Fibroblast of skin of left biceps (primary cell): ENCODE measurements around the gene CRHR1.

Experiments
- DNase-seq, 2 experiments: peaks; one replicate each; pipeline ENCODE4 v3.0.0-alpha.2; 2013; ENCODE audit warnings: low read depth in 2 of 2

CRHR1 gene

DNA sequence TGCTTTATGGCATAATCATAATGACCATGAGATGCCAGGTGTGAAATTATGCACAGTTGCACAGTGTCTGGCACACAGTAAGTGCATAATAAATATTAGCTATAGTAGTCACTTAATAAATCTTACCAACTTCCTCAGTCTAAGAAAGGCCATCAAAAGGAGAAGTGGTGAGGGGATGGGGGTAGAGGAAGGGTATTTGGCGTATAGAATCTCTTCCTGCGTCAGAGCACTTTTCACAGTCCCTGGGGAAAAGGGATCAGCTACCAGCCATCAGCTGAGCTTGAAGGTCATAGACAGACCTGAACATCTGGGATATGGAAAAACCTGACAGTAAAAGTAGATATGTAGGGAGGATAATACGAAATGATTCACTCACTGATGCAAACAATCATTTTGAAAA is 5.8 kb downstream of the CRHR1 start:
- DNase-seq: no peak

DNA sequence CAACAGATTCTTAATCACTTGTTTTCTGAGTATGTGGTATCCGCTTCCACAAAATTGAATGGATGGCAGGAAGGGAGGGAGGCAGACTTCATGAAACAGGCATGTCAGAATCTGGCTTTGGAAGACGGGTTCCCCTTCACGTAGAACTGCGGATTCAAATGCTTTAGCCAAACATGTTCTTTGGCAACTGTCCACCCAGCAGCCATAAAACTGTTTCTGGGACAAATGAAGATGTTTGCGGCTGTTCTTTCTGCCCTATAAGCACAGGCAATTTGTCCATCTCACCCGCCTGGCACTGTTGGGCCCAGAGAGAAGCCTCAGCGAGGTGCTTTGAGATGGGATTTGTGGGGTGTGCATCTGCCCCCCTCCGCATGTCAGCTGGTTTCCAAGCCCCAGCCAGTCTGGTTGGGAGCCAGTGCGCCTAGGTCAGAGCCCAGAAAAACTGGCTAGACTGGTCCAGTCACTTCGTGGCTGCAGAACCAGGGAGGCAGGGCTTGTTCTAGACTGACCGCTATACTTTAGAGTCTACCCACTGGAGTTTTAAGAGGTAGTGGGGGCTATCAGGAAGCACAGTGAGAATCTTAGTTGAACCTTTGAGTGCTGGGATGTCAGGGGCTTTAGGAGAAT is 6.3 kb downstream of the CRHR1 start:
- DNase-seq: no peak

DNA sequence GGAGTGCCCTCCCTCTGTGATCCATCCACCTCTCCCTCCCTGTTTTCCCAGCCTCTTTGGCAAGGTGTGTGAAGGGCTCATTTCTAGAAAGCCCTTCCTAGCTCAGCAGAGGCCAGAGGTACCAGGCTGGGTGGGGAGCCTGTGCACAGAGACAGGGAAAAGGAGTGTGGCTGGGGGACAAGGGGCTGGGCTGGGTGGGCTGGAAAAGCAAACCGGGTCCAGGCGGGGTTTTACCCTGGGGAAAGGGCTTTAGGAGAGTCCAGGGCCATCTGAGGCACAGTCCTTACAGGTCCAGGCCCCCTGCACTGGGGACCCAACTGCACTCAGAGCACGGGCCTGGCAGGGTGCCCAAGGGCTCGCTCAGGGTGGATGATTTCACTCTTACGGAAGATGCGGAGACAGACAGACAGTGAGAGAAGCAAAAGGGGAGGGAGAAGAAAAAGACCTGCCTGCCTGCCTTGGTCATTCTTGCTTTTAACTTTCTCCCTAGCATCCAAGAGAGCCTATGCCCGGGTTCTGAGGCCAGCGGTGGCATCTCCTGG is 7.0 kb downstream of the CRHR1 start:
- DNase-seq: no peak

DNA sequence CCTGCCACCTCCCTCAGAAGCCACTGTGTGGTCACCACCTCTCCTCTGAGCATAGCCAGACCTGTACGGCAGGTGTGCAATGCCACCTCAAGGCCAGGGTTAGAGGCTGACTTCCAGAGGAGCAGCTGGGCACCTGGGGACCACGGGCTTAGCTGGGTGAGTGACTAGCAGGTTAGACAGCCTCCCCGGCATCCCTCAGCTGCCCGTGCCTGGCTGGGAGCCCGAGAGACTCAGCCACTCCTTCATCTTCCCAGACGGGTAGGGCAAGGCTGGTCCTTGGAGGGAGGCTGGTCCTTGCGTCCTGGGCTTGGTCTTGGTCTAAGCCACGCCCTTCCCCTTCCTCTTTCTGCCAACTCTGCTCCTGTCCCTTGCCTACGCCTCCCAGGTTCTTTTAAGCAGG is 7.8 kb downstream of the CRHR1 start:
- no peak for DNase-seq

DNA sequence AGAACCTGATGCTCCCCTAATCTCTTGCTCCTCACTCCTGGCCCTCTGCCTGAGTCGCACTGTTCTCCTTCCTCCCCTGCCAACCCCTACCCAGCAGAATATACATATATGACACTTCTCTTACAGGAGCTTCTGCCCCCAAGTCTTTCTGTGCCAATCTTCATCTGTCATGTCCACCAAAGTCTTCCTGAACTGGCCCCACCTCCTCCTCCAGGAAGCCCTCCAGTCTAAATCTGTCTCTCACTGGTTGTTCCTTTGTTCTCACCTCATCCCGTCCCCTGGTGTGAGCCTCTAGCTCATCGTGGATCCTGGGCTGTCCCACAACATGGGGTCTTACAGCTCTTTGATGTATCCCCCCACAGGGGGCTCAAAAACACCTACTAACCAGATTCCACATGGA is 8.3 kb downstream of the CRHR1 start:
- no peak for DNase-seq

DNA sequence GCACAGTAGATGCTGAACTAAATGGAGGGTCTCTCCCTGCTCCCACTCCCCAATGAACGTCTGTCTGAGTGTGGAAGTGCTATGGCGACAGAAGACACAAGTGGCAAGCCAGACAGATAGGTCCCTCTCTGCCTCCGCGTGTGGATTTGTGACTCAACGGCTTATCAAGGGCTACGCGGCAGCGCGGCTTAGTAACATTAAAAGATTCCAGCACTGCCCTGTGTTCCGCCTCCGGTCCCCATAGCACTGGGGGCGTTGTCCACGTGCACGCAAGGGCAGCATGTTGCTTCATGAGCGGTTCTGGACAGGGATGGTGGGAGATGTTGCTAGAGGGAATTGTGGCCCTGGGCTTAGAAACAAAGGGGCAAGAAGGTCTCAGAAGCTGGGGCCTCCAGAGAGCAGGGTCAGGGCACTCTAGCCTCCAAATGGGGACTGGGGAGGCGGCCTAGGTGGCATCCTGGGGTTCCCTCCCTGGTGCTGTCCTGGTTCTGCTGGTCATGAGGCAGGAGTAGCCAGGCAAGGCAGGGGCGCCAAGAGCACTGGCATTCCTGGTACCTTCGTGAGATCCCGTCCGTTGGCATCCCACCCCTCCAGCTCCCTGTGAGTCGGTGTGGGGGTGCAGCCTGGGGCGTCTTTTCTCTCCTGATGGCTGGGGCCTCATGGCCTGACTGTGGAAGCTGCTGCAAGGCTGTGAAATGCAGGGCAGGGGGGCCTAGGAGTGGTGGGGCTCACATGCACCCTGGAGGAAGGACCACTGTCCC is 9.1 kb downstream of the CRHR1 start:
- no peak for DNase-seq

DNA sequence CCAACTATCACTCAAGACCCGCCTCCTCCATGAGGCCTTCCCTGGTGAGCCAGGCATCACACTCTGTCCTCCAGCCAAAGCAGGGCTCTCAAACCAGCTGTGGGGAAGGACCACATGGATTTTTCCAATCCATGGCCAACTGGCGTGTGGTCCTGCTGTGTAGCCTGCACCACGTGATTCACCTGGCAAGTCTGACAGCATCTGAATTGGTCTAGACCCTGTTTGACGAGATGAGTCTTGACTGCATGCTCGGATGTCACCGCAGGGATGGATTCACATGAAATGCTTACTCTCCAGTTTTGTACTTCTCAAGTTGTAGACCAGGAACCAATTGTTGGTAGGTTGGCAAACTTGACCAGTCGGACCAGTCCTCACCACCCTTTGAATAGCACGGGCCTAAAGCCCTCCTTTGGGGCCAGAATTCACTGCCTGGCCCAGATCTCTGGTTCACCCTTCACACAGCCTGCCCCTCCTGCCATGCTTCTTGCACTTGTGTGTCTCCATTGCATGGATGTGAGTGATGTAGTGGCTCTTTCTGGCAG is 9.9 kb downstream of the CRHR1 start:
- DNase-seq: no peak

DNA sequence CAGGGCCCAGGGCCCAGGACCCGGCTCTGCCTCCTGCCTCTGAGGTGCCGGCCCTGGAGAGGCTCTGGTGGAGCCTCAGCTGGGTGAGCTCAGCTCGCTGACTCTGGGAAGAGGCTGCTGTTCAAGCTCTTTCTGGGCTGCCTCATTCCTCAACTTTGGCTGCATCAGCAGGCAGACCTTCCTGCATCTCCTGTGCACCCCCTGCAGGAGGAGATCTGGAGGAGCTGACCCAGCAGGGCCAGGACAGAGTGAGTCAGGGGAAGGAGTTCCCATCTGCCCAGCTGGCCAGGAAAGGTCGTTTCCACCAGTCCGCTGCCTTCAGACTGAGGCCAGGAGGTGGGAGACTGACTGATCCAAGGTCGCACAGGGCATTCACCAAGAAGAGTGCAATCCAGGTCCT is 10.7 kb downstream of the CRHR1 start:
- no peak for DNase-seq

DNA sequence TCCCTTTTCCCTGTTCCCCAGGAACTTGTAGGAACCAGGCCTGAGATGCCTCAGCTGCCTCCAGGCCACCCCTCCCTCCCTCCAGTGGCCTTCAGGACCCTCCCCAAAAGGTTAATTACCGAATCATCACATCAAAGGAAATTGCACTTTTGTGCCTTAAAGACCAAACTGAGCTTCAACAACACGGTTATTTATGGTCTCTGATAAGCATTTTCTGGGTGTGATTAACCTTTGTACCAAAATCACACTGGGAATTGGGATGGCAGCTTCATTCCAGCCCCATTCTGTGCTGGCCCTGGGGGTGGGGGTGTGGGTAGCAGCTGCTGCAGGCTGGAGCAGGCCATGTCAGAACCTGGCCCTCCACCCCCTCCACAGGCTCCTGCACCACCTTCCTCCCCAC is 16.7 kb downstream of the CRHR1 start:
- no peak for DNase-seq

DNA sequence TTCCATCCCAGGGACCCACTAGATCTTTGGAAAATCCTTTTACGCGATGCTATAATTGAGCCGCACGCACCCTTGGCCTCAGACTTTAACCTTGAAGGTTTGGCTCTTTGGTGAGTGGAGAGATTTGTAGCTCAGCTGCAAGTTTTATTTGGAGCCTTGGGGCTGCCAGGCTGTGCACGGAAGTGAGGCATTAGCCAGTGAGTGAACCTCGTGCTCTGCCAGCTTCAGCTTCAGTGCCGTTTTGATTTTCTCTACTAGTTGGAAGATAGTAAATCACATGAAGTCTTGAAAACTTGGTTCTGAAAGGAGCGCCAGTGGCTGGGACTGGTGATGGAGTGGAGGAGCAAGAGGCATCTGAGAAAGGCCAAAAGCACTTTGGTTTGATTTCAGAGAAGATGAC is 17.3 kb downstream of the CRHR1 start:
- DNase-seq: no peak

DNA sequence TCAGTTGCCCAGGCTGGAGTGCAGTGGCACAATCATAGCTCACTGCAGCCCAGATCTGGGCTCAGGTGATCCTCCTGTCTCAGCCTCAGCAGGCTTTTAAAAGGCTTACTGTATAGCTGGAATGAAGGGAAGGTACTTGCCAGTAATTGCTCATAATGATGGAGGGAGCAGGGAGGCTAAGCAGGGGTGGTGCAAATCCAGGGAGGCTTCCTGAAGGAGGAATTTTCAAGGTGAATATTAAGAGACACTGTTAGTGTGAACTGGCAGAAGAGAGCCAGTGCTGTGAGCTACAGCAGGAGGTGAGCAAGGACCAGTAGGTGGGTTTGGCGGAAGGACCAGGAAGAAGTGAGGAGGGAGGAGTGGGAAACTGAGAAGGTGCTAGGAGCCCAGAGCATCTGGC is 24.7 kb downstream of the CRHR1 start:
- no peak for DNase-seq

DNA sequence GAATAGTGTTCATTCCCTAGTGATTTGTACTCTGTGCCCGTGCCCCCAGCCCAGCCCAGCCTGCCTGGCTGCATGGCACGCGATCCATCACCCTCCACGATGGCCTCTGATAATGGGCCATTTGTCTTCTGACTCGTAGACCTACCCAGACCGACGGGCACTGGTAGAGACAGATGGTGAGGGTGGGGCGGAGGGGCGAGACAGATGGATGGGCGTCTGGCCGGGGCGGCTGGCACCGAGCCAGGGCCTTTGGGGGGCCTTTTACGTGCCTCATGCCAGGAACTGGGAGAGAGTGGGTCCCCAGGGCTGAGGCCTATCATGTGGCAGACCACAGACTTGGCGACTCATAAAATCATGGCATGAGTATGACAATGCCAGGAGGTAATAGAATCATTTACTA is 25.4 kb downstream of the CRHR1 start:
- no peak for DNase-seq

DNA sequence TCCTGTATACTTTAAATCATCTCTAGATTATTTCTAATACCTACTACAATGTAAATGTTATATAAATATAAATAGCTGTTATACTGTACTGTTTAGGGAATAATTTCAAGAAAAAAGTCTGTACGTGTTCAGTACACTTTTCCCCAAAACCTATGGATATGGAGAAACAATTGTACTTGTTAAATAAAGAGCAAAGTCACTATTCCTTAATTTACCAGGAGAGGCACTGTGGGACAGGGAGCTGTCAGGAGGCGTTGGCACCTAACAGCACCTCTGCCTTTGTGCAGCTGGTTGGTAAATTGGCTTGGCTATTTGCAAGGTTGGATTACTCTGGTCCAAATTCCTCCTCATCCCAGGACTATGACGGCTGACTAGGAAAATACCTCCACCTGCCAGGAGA is 28.0 kb downstream of the CRHR1 start:
- DNase-seq: no peak

DNA sequence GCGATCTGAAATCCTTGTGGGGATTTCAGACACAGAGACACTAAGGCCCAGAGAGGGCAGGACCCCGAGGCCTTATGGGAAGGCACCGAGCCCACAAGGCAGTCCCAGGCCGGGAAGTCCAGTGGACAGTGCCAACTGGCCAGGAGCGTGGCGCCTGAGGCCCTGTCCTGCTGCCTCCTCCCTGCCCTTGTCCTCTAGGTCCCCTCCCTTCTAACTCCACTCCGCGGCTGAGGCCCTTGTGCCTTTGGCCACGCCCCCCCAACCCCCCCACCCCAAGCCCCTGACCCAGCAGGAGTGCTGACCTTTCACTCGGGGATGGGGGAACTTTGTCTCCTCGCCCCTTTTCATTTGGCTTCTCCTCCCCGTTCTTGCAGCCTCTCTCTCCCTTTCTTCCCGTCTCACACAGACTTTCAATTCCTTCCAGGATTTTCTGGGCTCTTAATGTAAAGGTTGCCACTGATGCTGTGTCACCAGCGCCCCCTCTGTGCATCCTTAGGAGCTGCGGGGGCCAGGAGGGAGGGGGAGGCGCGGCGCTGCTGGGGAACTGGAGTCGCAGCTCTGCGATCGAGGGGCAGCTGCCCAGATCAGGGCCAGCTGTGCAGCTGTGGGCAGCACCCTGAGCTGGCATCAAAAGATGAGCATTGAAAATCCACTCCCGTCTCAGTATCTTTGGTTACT is 29.1 kb downstream of the CRHR1 start:
- DNase-seq: no peak

DNA sequence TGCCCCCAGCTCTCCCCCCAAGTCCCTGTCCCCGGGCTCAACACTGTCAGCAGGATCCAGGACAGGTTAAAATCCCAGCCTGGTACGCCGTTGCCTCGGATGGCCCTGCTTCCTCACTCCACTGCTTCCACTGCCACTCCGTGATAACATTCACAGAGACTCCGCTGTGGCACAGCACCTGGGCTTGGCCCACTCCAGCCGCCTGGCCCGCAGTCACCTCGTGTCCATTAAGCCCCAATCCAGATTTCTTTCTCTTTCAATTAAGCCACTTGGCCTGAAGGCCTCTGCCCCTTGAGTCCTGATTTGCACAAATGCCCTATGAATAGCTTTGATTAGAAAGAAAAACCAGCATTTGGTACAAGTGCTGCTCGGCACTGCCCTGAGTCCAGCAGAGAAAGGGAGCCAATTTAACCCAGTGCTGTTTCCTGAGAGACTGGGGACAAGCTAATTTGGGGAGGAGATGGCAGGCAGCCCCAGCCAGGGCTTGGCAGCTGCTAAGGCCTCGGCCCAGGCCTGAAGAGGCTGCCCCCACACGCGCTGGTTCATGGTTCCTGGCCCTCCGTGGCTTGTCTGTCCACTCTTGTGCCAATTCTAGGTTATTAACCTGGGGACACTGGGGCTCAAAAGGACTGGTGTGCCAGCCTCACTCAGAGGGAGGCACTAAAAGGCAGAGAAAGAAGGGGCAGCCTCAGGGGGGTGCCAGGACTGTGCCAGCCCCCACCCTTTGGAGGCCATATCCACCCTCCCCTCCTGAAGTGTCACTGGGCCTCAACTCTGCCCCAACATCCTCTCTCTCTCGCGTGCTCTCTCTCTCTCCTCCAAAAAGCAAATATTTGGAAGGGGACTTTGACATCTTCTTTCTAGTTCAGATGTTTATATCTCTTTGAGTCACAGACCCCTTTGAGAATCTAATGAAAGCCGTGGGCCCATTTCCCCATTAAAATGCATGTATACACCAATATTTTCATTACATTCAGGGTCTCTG is 30.8 kb downstream of the CRHR1 start:
- DNase-seq: no peak

DNA sequence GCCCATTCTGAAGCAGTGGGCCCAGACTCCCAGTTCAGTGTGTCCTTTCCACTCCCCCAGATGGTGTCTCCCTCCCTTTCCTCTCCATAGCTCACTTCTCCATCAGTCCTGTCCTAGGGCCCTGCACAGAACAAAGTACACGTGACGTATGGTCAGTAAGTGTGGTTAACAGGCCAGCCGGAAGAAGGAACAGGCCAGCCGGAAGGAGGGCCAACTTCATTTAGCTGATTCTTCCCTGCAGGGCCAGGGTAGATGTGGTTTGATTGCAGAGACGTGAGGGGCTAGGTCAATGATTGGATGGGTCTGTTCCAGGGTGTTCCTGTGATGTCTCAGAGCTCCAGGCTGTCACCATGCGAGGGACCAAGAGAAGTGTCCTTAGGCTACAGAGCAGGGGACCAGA is 31.6 kb downstream of the CRHR1 start:
- DNase-seq: no peak

DNA sequence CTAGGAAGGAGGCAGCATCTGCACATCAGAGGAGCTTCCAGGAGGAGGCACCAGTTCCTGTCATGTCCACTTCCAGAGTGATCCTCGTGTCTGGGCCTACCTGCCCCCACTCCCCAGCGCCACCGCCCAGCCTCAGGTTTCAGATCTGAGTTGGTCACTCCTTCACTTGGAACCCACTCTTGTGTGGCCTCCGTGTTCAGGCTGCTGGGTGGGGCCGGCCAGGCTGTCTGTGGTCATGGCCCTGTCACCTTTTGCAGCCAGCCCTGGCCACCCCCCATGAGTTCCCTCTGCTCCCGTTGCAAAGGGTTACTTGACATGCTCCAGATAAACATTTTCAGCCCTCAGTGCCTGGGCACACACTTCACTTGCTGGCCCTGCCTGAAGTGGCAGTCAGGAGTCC is 33.9 kb downstream of the CRHR1 start:
- DNase-seq: no peak

DNA sequence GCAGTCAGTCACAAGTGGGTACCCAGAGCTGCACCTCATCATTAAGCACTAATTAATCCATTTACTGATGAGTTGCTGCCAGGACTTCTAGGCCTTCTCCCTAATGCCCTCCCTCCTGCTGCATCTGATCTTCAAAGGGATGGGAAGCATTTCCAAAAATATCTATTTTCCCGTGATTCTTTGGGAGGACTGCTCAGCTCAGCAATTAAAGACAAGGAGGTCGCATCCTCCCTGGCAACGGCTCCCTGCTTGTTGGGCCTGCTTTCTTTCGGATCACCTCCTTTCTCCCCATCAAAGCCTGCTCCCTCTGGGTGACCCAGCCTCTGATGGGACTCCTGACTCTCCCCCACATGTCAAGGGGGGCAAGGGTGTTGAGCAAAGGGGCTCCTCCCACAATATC is 34.6 kb downstream of the CRHR1 start:
- no peak for DNase-seq

DNA sequence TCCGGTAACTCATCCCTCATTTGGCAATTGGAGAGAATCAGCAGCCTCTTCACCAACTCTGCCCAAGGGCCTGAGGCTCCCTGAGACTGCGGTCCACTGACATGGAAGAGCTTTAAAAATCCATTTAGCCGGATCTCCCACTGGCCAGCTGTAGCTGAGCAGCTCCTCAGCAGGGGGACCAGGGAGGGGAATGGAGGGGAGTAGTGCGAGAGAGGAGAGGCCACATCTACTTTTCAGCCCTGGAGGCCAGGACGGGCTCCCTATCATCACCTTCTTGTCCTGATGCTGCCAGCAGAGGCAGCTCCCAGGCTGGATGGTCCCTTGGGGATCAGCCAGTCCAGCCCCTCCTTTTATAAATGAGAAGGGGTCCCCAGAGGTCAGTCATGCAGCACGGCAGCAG is 35.5 kb downstream of the CRHR1 start:
- DNase-seq: no peak

DNA sequence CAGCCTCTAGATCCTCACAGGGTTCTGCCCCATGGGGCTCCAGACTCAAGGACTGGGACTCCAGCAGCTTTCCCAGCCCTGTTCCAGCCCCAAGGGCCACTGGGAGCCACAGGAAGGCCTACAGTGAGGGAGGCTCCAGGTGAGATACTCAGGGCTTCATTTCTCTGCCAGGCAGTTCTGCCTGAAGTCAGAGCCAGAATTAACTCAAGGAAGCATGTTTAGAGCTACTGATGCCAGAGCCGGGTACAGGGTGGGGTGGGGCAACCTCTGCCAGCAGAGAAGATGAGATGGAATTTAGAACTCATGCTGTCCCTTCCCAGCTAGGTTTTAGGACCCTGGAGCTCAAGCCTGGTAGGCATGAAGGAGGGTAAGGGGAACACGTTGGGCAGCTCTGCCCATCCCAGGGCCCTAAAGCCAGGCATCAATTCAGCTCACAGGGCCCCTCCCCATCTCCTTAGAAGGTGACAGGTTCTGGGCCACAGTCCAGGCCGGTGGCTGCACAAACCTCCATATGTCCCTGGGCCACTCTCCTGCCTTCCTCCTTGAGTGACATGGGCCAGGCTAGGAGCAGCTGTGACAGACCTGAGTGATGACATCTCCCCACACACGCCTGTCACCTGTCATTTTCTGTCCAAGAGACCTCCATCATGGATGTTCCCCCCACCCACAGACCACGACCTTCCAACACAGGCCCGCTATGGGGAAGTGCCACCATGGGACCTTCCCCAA is 36.1 kb downstream of the CRHR1 start:
- DNase-seq: no peak

DNA sequence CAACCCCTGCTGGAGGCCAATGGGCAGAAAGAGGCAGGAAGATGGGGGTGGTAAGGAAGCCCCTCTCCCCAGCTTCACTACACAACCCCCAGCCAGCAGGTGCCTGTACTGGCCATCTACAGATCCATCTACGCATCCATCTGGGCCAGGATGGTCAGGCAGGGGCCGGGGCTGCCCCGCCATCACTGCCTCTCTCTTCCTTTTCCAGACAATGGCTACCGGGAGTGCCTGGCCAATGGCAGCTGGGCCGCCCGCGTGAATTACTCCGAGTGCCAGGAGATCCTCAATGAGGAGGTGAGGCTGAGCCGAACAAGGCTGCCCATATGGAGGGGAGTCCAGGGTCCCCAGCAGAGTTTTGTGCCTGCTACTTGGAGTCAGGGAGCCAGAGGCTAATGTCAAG is 37.0 kb downstream of the CRHR1 start:
- DNase-seq: no peak
